ENCODE data around the gene NOSTRIN. TPM values are rescaled to one million over a fixed set of nuclear protein-coding genes. Genes with fewer than 3 reads are reported as not detected.

NOSTRIN gene
- total and polyA plus RNA-seq, 3 experiments from 2014 or later, result not detected

DNA sequence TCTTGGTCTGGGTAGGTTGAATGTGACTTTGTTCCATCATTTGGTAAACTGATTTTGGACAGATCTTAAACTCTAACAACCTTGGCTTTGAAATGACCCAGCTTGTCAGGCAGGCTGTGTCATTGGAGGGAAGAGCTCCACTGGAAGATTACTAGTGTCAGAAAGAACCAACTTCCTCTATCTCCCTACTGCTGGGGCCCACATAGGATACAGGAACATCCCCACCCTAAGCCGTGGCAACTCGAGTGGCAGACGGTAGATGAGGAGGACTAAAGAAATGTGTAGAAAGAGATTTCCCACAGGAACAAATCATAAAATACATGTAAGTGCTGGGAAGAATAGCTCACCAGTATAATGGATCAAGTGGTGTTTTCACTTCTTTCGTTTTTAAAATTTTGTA is 94.3 kb downstream of the NOSTRIN start:
- no peaks in the 10 kb centered on the region for H3K9me3 Mint-ChIP-seq
- CTCF ChIA-PET, result no interaction called here
- no peaks in the 10 kb centered on the region for H3K4me1 ChIP-seq (ENCODE audit: insufficient read depth, low read length)
- no peaks in the 10 kb centered on the region for H3K36me3 Mint-ChIP-seq
- no peak overlapping the region for H3K4me3 ChIP-seq (ENCODE audit: low read length)
- no peaks in the 10 kb centered on the region for H3K27me3 ChIP-seq (ENCODE audit: insufficient read depth, low read length, poor library complexity, severe bottlenecking)
- POLR2A ChIA-PET, result no interaction called here
- H3K36me3 ChIP-seq (ENCODE audit: insufficient read depth, low read length), result no peaks in the 10 kb centered on the region
- H3K4me3 Mint-ChIP-seq, result no peak overlapping the region
- H3K27me3 Mint-ChIP-seq, result peaks cover 11% of the 10 kb centered on the region in 2 donors
- no peaks in the 10 kb centered on the region for H3K4me1 Mint-ChIP-seq
- no peaks in the 10 kb centered on the region for H3K9me3 ChIP-seq (ENCODE audit: low read length)
- H3K27ac ChIP-seq (ENCODE audit: low read depth, low read length), result no peak overlapping the region
- H3K27ac Mint-ChIP-seq, result no peak overlapping the region
- DNase-seq, result no peak

GRCh38 chr2:168897449-168897848 is 95.0 kb downstream of the NOSTRIN start:
- Mint-ChIP-seq H3K9me3 (no peaks in the 10 kb centered on the region), H3K27me3 (peaks cover 12 to 13% of the 10 kb centered on the region in 2 donors), H3K4me1 (no peaks in the 10 kb centered on the region), H3K27ac (no peak overlapping the region), H3K36me3 (no peaks in the 10 kb centered on the region), H3K4me3 (no peak overlapping the region)
- Histone ChIP-seq H3K4me1 (ENCODE audit: insufficient read depth, low read length) (no peaks in the 10 kb centered on the region), H3K27me3 (ENCODE audit: insufficient read depth, low read length, poor library complexity, severe bottlenecking) (no peaks in the 10 kb centered on the region), H3K27ac (ENCODE audit: low read depth, low read length) (no peak overlapping the region), H3K9me3 (ENCODE audit: low read length) (no peaks in the 10 kb centered on the region), H3K4me3 (ENCODE audit: low read length) (no peak overlapping the region), H3K36me3 (ENCODE audit: insufficient read depth, low read length) (no peaks in the 10 kb centered on the region)
- CTCF ChIA-PET, result no interaction called here
- POLR2A ChIA-PET, result no interaction called here
- no peak for DNase-seq

DNA sequence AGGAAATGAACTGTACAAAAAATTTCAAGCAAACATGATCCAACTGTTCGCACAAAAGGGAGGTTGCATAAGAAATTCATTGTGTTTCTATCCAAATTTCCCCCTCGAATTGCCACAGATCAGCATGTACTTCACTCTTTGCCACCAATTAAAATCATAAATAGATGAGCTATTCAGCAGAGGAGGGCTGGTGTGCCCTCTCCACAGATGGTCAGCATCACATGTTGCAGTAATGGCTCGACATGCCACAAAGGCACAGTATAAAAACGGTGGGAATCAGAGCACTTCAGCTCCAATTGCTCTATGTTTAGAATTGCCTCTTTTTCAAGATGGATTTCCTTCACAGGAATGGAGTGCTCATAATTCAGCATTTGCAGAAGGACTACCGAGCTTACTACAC is 98.6 kb downstream of the NOSTRIN start, which contains the start of gene G6PC2:
Gene G6PC2 (plus strand): TSS at position 289 of the 400 bp plus-strand sequence. CDS start 41 bp downstream, at position 330.
- Histone ChIP-seq H3K27ac (ENCODE audit: low read depth, low read length) (no peak within 1 kb of the TSS), H3K4me1 (ENCODE audit: insufficient read depth, low read length) (no peaks in the 10 kb centered on the region), H3K36me3 (ENCODE audit: insufficient read depth, low read length) (no peaks in the 10 kb centered on the region), H3K4me3 (ENCODE audit: low read length) (no peak within 1 kb of the TSS), H3K27me3 (ENCODE audit: insufficient read depth, low read length, poor library complexity, severe bottlenecking) (no peaks in the 10 kb centered on the region), H3K9me3 (ENCODE audit: low read length) (no peaks in the 10 kb centered on the region)
- H3K9me3 Mint-ChIP-seq, result no peaks in the 10 kb centered on the region
- no peak within 1 kb of the TSS for H3K4me3 Mint-ChIP-seq
- POLR2A ChIA-PET, result no interaction called here
- no peaks in the 10 kb centered on the region for H3K36me3 Mint-ChIP-seq
- CTCF ChIA-PET, result no interaction called here
- H3K4me1 Mint-ChIP-seq, result no peaks in the 10 kb centered on the region
- no peak for DNase-seq
- H3K27ac Mint-ChIP-seq, result no peak within 1 kb of the TSS
- H3K27me3 Mint-ChIP-seq, result peaks cover 6 to 32% of the 10 kb centered on the region in 2 donors

GRCh38 chr2:168903888-168904287 is 101.5 kb downstream of the NOSTRIN start:
- DNase-seq, result no peak
- CTCF ChIA-PET, result no interaction called here
- H3K27me3 Mint-ChIP-seq, result peaks cover 6 to 40% of the 10 kb centered on the region in 2 donors

DNA sequence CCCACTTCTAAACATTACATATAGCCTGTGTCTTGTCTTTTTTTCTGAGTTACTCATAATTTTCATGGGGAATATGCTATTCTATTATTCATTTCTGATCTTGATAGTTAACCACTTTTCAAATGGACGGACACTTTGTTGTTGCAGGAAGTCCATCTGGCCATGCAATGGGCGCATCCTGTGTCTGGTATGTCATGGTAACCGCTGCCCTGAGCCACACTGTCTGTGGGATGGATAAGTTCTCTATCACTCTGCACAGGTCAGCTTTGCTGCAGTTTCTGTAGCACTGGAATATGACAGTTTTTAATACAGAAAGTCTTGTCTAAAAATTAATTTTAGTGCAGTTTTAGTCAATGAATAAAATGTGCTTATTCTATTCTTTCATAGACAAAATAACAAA is 101.9 kb downstream of the NOSTRIN start:
- Histone ChIP-seq H3K4me1 (ENCODE audit: insufficient read depth, low read length) (no peaks in the 10 kb centered on the region), H3K27ac (ENCODE audit: low read depth, low read length) (no peak overlapping the region), H3K9me3 (ENCODE audit: low read length) (no peaks in the 10 kb centered on the region), H3K27me3 (ENCODE audit: insufficient read depth, low read length, poor library complexity, severe bottlenecking) (no peaks in the 10 kb centered on the region), H3K36me3 (ENCODE audit: insufficient read depth, low read length) (no peaks in the 10 kb centered on the region), H3K4me3 (ENCODE audit: low read length) (no peak overlapping the region)
- no peak overlapping the region for H3K4me3 Mint-ChIP-seq
- H3K27me3 Mint-ChIP-seq, result peaks cover 6 to 44% of the 10 kb centered on the region in 2 donors
- H3K4me1 Mint-ChIP-seq, result no peaks in the 10 kb centered on the region
- H3K36me3 Mint-ChIP-seq, result no peaks in the 10 kb centered on the region
- ChIA-PET CTCF (no interaction called here), POLR2A (no interaction called here)
- H3K9me3 Mint-ChIP-seq, result no peaks in the 10 kb centered on the region
- no peak overlapping the region for H3K27ac Mint-ChIP-seq
- no peak for DNase-seq

More at GRCh38 chr2:168903888-168904287, 101.5 kb downstream of the NOSTRIN start:
- POLR2A ChIA-PET, result no interaction called here
- H3K27ac ChIP-seq (ENCODE audit: low read depth, low read length), result no peak overlapping the region
- no peak overlapping the region for H3K4me3 ChIP-seq (ENCODE audit: low read length)
- no peaks in the 10 kb centered on the region for H3K9me3 Mint-ChIP-seq
- no peaks in the 10 kb centered on the region for H3K4me1 Mint-ChIP-seq
- no peak overlapping the region for H3K4me3 Mint-ChIP-seq
- no peaks in the 10 kb centered on the region for H3K9me3 ChIP-seq (ENCODE audit: low read length)
- no peaks in the 10 kb centered on the region for H3K27me3 ChIP-seq (ENCODE audit: insufficient read depth, low read length, poor library complexity, severe bottlenecking)
- no peak overlapping the region for H3K27ac Mint-ChIP-seq
- H3K36me3 Mint-ChIP-seq, result no peaks in the 10 kb centered on the region
- H3K4me1 ChIP-seq (ENCODE audit: insufficient read depth, low read length), result no peaks in the 10 kb centered on the region
- H3K36me3 ChIP-seq (ENCODE audit: insufficient read depth, low read length), result no peaks in the 10 kb centered on the region

DNA sequence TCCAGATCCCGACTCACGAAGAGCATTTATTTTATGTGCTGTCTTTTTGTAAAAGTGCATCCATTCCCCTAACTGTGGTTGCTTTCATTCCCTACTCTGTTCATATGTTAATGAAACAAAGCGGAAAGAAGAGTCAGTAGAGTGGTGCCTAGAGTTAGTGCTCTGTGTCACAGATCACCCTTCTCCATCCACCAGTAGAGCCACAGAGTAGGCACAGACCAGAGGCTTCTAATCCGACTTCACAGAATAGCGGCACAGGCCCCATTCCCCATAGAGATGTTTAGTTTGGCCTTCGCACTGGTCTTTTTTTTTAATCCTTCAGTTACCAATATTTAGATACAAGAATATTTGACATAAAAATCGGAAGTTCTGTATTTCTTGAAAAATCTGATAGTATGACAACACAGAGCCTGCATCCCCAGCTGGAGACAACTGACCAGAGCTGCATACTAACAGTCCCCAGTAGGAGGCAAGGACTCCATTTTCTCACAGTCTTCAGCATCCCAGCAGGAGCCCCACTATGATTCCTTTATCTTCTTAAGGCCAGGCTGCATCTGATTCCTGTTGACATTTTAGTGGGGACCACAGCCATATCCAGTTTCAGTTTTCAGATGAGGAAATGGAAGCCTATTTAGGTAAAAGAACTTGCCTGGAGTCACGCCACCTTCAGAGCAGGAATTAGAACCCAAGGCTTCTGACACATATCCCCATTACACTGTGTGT is 105.7 kb downstream of the NOSTRIN start:
- H3K4me1 ChIP-seq (ENCODE audit: insufficient read depth, low read length), result no peaks in the 10 kb centered on the region
- H3K4me3 Mint-ChIP-seq, result no peak overlapping the region
- peaks cover 0 to 7% (median 5%) of the 10 kb centered on the region in 3 donors for H3K4me1 Mint-ChIP-seq
- CTCF ChIA-PET, result no interaction called here
- H3K36me3 ChIP-seq (ENCODE audit: insufficient read depth, low read length), result no peaks in the 10 kb centered on the region
- no peak overlapping the region for H3K27ac Mint-ChIP-seq
- H3K27me3 Mint-ChIP-seq, result peaks cover 4 to 46% of the 10 kb centered on the region in 2 donors
- POLR2A ChIA-PET, result no interaction called here
- H3K4me3 ChIP-seq (ENCODE audit: low read length), result no peak overlapping the region
- H3K9me3 ChIP-seq (ENCODE audit: low read length), result no peaks in the 10 kb centered on the region
- no peak for DNase-seq
- H3K27ac ChIP-seq (ENCODE audit: low read depth, low read length), result no peak overlapping the region
- no peaks in the 10 kb centered on the region for H3K9me3 Mint-ChIP-seq
- peaks cover 0 to 3% (median 0%) of the 10 kb centered on the region in 3 donors for H3K36me3 Mint-ChIP-seq
- no peaks in the 10 kb centered on the region for H3K27me3 ChIP-seq (ENCODE audit: insufficient read depth, low read length, poor library complexity, severe bottlenecking)

DNA sequence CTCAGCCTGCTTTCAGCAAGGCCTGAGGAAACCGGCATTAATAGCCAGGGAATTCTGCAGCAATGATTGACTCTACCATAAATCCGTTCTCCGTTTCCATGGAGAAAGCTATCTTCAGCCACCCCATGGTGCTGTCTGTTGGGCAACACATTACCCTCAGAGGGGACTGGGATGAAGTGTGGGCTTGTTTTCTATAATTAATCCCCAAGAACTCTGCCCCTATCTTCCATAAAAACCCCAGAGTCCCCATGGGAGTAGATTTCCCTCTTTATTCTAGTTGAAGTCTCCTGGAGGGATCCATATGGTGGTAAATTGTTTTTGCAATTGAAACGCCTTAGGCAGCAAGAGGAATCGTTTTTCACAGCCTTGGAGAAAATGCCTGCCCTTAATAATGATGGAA is 107.9 kb downstream of the NOSTRIN start:
- no peak overlapping the region for H3K27ac Mint-ChIP-seq
- peaks cover 0 to under 1% (median 0%) of the 10 kb centered on the region in 5 donors for H3K9me3 Mint-ChIP-seq
- DNase-seq, result no peak
- no peak overlapping the region for H3K4me3 Mint-ChIP-seq
- no peak overlapping the region for H3K27ac ChIP-seq (ENCODE audit: low read depth, low read length)
- H3K36me3 ChIP-seq (ENCODE audit: insufficient read depth, low read length), result no peaks in the 10 kb centered on the region
- ChIA-PET POLR2A (no interaction called here), CTCF (no interaction called here)
- no peaks in the 10 kb centered on the region for H3K4me1 ChIP-seq (ENCODE audit: insufficient read depth, low read length)
- no peaks in the 10 kb centered on the region for H3K9me3 ChIP-seq (ENCODE audit: low read length)
- H3K27me3 Mint-ChIP-seq, result peaks cover 4 to 49% of the 10 kb centered on the region in 2 donors
- peaks cover 0 to 11% (median 5%) of the 10 kb centered on the region in 3 donors for H3K4me1 Mint-ChIP-seq
- H3K36me3 Mint-ChIP-seq, result peaks cover 0 to 3% (median 0%) of the 10 kb centered on the region in 3 donors
- no peak overlapping the region for H3K4me3 ChIP-seq (ENCODE audit: low read length)
- H3K27me3 ChIP-seq (ENCODE audit: insufficient read depth, low read length, poor library complexity, severe bottlenecking), result no peaks in the 10 kb centered on the region

DNA sequence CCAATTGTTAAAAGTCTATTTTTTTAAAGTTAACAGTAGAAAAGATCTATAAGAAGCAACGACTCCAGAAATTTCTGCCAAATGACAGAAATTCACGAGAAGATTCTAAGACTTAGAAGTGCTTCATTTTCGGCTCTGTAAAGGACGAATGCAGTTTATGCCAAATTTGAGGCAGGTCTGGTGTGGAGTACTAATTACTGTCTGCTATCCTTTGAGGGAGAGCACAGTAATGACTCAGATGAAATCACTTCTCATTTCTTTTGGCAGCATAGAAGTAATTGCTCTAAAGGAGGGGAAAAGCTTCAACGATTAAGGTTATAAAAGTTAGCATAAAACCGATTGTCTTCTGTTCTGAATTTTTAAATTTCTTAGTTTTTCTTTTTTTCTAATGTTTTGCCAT is 110.0 kb downstream of the NOSTRIN start:
- Mint-ChIP-seq H3K4me1 (peaks cover 5 to 14% (median 9%) of the 10 kb centered on the region in 3 donors), H3K9me3 (peaks cover 0 to 4% (median 0%) of the 10 kb centered on the region in 5 donors), H3K36me3 (peaks cover 0 to 3% (median 0%) of the 10 kb centered on the region in 3 donors), H3K27ac (no peak overlapping the region), H3K27me3 (peaks cover 4 to 39% of the 10 kb centered on the region in 2 donors), H3K4me3 (peak overlapping the region in 2 of 7 donors; percentile 29 to 47)
- no peak overlapping the region for H3K27ac ChIP-seq (ENCODE audit: low read depth, low read length)
- H3K4me3 ChIP-seq (ENCODE audit: low read length), result no peak overlapping the region
- POLR2A ChIA-PET, result no interaction called here
- no peaks in the 10 kb centered on the region for H3K9me3 ChIP-seq (ENCODE audit: low read length)
- H3K4me1 ChIP-seq (ENCODE audit: insufficient read depth, low read length), result no peaks in the 10 kb centered on the region
- DNase-seq, result no peak
- H3K36me3 ChIP-seq (ENCODE audit: insufficient read depth, low read length), result no peaks in the 10 kb centered on the region
- CTCF ChIA-PET, result no interaction called here
- no peaks in the 10 kb centered on the region for H3K27me3 ChIP-seq (ENCODE audit: insufficient read depth, low read length, poor library complexity, severe bottlenecking)
